Fibroblast of pulmonary artery (primary cell): ENCODE data around the gene VIPR1.

Experiments
- DNase-seq: peaks from one replicate; pipeline ENCODE4 v3.0.0-alpha.2; 2010; ENCODE audit warnings: low read depth
- H3K4me3 ChIP-seq: replicated peaks from 2 replicates; pipeline ENCODE4 v1.5.1; 2011; ENCODE audit warnings: low read depth, mild to moderate bottlenecking, control low read depth, low read length, moderate library complexity
- TF ChIP-seq, protein P1 (sequence below): IDR thresholded peaks from 2 replicates; pipeline ENCODE4 v1.5.1; 2011; ENCODE audit warnings: mild to moderate bottlenecking, control low read depth, low read length, inconsistent platforms; ENCODE audit errors: missing control alignments

VIPR1 gene

DNA sequence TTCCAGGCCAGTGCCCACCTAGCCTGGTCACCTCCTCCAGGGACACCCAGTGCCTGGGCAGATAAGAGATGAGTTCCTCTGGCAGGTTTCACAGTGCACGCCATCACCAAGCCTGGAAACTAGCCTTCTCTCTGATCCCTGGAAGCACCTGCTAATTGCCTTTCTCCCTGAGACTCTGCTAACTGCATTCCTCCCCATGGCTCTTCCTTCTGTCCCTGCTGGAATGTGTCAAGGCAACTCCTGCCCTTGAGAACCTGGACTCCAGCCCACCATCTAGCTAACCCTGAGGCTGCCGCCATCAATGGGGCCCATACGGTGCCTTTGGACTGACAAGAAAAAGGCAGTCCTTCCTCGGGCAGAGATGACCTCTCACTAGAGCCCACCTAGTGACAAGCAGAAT lies 18.5 kb downstream of the VIPR1 start:
- TF ChIP-seq, protein P1, sequence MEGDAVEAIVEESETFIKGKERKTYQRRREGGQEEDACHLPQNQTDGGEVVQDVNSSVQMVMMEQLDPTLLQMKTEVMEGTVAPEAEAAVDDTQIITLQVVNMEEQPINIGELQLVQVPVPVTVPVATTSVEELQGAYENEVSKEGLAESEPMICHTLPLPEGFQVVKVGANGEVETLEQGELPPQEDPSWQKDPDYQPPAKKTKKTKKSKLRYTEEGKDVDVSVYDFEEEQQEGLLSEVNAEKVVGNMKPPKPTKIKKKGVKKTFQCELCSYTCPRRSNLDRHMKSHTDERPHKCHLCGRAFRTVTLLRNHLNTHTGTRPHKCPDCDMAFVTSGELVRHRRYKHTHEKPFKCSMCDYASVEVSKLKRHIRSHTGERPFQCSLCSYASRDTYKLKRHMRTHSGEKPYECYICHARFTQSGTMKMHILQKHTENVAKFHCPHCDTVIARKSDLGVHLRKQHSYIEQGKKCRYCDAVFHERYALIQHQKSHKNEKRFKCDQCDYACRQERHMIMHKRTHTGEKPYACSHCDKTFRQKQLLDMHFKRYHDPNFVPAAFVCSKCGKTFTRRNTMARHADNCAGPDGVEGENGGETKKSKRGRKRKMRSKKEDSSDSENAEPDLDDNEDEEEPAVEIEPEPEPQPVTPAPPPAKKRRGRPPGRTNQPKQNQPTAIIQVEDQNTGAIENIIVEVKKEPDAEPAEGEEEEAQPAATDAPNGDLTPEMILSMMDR: no peak
- no peak for DNase-seq
- no peak overlapping the region for H3K4me3 ChIP-seq

DNA sequence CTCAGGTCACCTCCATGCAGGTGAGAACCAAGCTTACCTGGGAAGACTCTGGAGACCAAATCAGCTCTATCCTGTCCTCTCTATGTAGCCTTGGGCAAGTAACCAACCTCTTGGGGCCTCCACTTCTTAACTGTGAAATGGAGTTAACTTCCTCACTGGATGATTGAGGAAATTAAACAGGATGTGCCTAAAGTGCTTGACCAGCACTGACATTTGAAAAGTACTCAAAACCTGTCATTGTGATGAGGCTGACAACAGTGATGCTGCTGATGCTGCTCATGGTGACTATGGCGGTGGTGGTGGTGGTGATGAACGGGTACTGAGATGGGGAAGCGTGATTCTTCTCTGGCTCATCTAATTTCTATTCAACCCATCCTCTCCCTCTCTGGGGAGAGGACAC lies 22.3 kb downstream of the VIPR1 start:
- no peak overlapping the region for H3K4me3 ChIP-seq
- DNase-seq: no peak
- TF ChIP-seq, protein P1: no peak

DNA sequence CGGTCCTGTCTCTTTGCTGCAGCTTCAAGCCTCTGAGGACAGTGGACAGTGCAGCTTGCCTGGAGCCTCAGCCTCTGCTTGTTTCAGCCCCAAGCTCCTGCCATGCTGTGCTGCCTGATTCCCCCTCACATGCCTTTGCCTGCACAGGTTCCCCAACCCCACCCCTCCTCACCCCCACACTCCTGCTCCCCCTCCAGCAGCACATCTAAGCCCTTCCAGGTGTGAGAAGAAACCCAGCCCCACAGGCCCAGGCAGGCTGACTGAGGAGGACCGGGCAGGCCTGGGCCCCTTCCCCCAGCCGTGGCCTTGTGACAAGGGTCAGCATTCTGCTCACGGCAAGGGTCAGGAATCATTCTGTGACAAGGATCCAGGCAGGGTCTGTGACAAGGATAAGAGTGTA lies 22.8 kb downstream of the VIPR1 start:
- no peak for DNase-seq
- TF ChIP-seq, protein P1: no peak
- H3K4me3 ChIP-seq: no peak overlapping the region

DNA sequence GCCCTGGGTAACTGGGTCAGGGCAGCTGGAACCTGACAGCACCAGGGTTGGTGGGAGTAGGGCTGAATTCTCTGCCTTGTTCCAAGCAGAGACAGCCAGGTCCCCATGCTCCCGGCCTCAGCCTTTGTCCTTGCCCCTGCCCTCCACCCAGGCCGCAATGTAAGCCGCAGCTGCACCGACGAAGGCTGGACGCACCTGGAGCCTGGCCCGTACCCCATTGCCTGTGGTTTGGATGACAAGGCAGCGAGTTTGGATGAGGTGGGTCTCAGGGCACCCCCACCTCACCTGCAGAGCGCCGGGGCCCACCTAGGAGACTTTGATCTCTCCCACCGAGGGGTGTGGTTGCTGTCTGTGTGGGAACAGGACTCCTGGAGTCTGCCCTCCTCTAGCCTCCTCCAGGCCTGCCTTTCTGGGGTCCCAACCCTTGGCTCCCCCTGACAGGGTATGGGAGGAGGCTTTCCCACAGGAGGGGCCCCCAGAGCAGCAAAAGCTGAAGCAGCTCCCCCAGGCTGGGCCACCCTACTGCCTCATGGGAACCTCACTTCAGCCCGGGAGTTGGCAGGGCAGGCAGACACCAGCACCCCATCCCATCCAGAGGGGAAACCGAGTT lies 23.4 kb downstream of the VIPR1 start:
- no peak for DNase-seq
- H3K4me3 ChIP-seq: no peak overlapping the region
- TF ChIP-seq, protein P1: no peak

DNA sequence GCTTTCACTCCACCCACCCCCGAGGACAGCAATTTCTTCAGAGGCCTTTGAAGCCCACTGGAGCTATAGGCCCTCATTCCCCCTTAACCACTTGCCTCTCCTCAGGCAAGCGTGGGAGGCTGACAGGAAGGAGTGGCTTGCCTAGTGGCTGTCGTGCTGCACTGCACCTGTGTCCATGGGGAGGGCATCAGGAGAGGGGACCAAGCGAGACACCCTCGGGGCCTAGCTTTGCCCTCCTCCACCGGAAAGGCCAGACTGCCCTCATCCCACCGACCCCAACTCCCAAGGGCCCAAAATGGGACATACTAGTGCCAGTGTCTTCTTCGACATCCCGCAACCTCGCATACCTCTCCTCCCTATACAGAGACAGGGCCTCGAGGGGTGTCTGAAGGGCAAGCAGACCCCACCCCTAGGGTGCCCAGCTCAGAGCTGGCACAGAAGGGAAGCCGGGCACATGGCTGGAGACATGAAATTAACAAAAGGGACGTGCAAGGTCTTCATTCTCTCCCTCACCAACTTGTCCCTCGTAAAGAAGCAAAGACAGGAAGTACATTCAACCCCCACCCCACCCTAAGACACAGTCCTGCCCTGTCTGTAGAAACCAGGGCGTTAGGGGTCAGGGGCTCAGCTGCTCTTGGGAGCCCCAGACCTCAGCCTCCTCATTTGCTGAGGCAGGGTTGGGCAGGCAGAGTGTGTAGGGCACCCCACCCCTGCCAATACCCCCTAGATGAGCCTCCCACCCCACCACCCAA lies 24.3 kb downstream of the VIPR1 start:
- DNase-seq: no peak
- TF ChIP-seq, protein P1: no peak
- no peak overlapping the region for H3K4me3 ChIP-seq

DNA sequence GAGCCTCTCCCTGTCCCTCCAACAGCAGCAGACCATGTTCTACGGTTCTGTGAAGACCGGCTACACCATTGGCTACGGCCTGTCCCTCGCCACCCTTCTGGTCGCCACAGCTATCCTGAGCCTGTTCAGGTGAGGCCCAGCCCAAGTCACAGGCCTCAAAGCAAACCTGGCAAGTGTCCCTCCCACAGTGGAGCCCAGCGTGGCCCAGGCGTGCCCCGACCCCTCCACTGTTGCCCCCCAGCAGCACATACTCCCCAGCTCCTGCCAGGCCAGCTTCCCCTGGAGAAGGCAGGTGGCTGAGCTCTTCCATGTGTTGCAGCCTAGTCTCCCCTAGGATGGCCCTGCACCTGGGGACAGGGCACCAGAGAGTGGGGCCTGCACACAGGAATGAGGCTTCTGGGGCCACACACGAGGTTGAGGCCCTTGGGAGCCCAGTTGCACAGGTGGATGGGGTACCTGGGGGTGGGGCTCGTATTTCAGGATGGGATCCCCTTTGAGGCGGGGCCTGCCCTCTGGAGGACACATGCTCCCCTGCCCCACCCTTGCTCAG lies 25.0 kb downstream of the VIPR1 start:
- no peak for DNase-seq
- no peak overlapping the region for H3K4me3 ChIP-seq
- TF ChIP-seq, protein P1: no peak
